HG03097 (cell line): ENCODE data around the gene GSTT4.
"Not testable (repeated sequence)": the region's sequence is repeated elsewhere in the genome, so short reads cannot be mapped to it uniquely, and the experiment has no call there.

ENCODE experiments used
- ATAC-seq: cut with Tn5 transposase; IDR thresholded peaks from one replicate; pipeline ENCODE4 v1.9.1; 2021; ENCODE audit not compliant: unreplicated experiment, low FRiP score

GSTT4 gene

DNA sequence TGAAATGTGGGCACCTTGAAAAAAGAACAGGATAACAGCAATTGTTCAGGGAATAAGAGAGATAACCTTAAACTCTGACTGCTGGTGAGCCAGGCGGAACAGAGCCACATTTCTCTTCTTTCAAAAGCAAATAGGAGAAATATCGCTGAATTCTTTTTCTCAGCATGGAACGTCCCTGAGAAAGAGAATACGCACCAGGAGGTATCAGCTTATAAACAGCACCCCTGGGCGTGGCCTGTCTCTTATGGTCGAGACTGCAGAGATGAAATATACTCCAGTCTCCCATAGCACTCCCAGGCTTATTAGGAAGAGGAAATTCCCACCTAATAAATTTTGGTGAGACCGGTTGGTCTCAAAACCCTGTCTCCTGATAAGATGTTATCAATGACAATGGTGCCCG is 49.4 kb downstream of the GSTT4 start:
- not testable (repeated sequence) for ATAC-seq

DNA sequence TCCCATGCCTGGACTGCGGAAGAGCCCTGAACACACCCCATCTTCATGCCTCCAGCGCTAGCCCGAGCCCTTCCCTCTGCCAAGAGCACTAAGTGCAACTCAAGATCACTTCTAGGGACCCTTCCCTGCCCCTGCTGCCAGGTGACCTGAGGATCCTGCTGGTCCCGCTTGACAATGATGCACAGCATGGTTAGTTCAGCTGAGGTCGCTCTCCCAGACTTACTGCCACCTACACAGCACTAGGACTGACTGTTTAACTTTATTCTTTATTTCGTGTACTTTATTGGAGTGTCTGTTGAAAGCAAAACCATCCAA is 50.3 kb downstream of the GSTT4 start:
- ATAC-seq: not testable (repeated sequence)

GRCh38 chr22:23954193-23954990 is 50.9 kb downstream of the GSTT4 start:
- ATAC-seq: not testable (repeated sequence)

GRCh38 chr22:23953485-23953884 is 51.8 kb downstream of the GSTT4 start:
- not testable (repeated sequence) for ATAC-seq

GRCh38 chr22:23952794-23953405 is 52.4 kb downstream of the GSTT4 start:
- ATAC-seq: not testable (repeated sequence)

DNA sequence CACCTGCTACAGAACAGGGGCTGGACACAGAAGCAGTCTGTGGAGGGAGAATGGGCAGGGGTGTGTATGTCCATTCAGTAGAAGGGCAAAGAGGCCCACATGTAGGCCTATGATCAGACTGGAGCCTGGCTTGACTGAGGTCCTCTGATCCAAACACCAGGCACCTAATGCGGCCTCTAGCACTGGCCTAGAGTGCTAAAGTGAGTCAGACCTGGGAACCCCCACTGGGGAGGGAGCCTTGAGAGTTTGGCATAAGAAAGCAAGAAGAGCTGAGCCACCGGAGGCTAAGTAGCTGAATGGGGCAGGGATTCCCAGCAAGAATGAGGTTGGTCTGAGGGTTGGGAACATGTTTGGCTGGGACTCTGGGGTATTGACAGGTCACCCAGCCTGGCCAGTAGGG is 53.9 kb downstream of the GSTT4 start:
- not testable (repeated sequence) for ATAC-seq

GRCh38 chr22:23949764-23950163 is 55.5 kb downstream of the GSTT4 start:
- not testable (repeated sequence) for ATAC-seq
